ENCODE measurements around the gene CTDP1. TPM values are rescaled to one million over a fixed set of nuclear protein-coding genes. Genes with fewer than 3 reads are reported as not detected.
"Not testable (repeated sequence)": the region's sequence is repeated elsewhere in the genome, so short reads cannot be mapped to it uniquely, and the experiment has no call there.

Gene CTDP1
- total RNA-seq, 1 donor from 2014 or later: 10.2 TPM

GRCh38 chr18:79749251-79750191 lies 69.9 kb downstream of the CTDP1 start:
- no peak for ATAC-seq
- intact Hi-C loops (cut with micrococcal nuclease): no loop called here
- no peak for DNase-seq

- ATAC-seq (no peak), DNase-seq (no peak)
- intact Hi-C loops (cut with micrococcal nuclease): no loop called here
Observed at GRCh38 chr18:79750980-79751571, 71.5 kb downstream of the CTDP1 start.

- ATAC-seq; intact Hi-C loops (cut with micrococcal nuclease); DNase-seq: not testable (repeated sequence)
Observed at GRCh38 chr18:79751918-79752578, 72.4 kb downstream of the CTDP1 start.

GRCh38 chr18:79752946-79753345 lies 73.3 kb downstream of the CTDP1 start:
- intact Hi-C loops (cut with micrococcal nuclease); ATAC-seq; DNase-seq: not testable (repeated sequence)

GRCh38 chr18:79753391-79753851 lies 73.8 kb downstream of the CTDP1 start:
- ATAC-seq (no peak), DNase-seq (no peak)
- intact Hi-C loops (cut with micrococcal nuclease): no loop called here

- DNase-seq (no peak), ATAC-seq (no peak)
- intact Hi-C loops (cut with micrococcal nuclease): no loop called here
Observed at GRCh38 chr18:79754022-79754761, 74.6 kb downstream of the CTDP1 start.

GRCh38 chr18:79754831-79755351 lies 75.3 kb downstream of the CTDP1 start:
- intact Hi-C loops (cut with micrococcal nuclease): no loop called here
- DNase-seq: no peak
- ATAC-seq: no peak

GRCh38 chr18:79755496-79756142 lies 76.0 kb downstream of the CTDP1 start:
- no peak for ATAC-seq
- intact Hi-C loops (cut with micrococcal nuclease): no loop called here
- DNase-seq: no peak

- intact Hi-C loops (cut with micrococcal nuclease): no loop called here
- no peak for ATAC-seq
Observed at GRCh38 chr18:79756143-79756500, 76.5 kb downstream of the CTDP1 start.

GRCh38 chr18:79756826-79757225 lies 77.2 kb downstream of the CTDP1 start:
- intact Hi-C loops (cut with micrococcal nuclease): no loop called here
- DNase-seq: no peak
- ATAC-seq: no peak

More at GRCh38 chr18:79756143-79756500, 76.5 kb downstream of the CTDP1 start:
- no peak for DNase-seq

GRCh38 chr18:79760348-79760747 lies 80.7 kb downstream of the CTDP1 start:
- intact Hi-C loops (cut with micrococcal nuclease): no loop called here
- ATAC-seq (no peak), DNase-seq (no peak)

- ATAC-seq (no peak), DNase-seq (no peak)
- intact Hi-C loops (cut with micrococcal nuclease): no loop called here
Observed at GRCh38 chr18:79760881-79761280, 81.3 kb downstream of the CTDP1 start.

- no peak for ATAC-seq
- intact Hi-C loops (cut with micrococcal nuclease): no loop called here
- DNase-seq: no peak
Observed at GRCh38 chr18:79763407-79763806, 83.8 kb downstream of the CTDP1 start.

- DNase-seq (no peak), ATAC-seq (no peak)
- intact Hi-C loops (cut with micrococcal nuclease): no loop called here
Observed at GRCh38 chr18:79764131-79764530, 84.5 kb downstream of the CTDP1 start.

- DNase-seq (no peak), ATAC-seq (no peak)
- intact Hi-C loops (cut with micrococcal nuclease): no loop called here
Observed at GRCh38 chr18:79765491-79766245, 86.1 kb downstream of the CTDP1 start.

GRCh38 chr18:79766308-79766707 lies 86.7 kb downstream of the CTDP1 start:
- DNase-seq: no peak
- ATAC-seq: no peak

GRCh38 chr18:79768745-79769144 lies 89.1 kb downstream of the CTDP1 start:
- intact Hi-C loops (cut with micrococcal nuclease): no loop called here
- ATAC-seq: no peak
- DNase-seq: no peak

More at GRCh38 chr18:79766308-79766707, 86.7 kb downstream of the CTDP1 start:
- intact Hi-C loops (cut with micrococcal nuclease): no loop called here
